HG03457 (cell line): Measurements from ENCODE around the gene SMR3B.

Source experiments
- ATAC-seq: cut with Tn5 transposase; IDR thresholded peaks from one replicate; pipeline ENCODE4 v1.9.1; 2021; ENCODE audit warnings: moderate number of reproducible peaks; ENCODE audit not compliant: unreplicated experiment

The SMR3B gene

GRCh38 chr4:70382691-70383181 lies at the start of gene SMR3B:
SMR3B (plus strand) TSS chr4:70383131; CDS start chr4:70384511, 1,380 bp downstream.
- ATAC-seq = no peak

DNA sequence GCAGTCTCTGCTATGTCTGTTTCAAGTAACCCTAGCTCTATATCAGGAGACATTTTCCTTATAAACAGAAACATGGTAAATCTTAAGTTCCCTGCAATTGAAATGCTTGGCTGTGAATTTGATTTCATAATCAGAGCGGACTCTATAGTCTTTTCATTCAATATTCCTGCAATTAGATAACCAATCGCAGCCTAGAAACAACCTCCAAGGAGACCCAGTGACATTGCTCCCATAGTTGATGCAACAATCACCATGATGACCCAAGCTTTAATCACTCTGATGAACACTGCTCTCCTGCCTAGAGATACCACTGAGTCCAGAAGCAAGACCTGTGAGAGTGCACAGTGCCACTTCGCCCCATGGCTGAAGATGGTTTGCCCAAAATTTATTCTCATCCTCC lies 48.2 kb upstream of the SMR3B start, which contains the start of gene CABS1:
CABS1 (plus strand) TSS at position 301 of the 400 bp plus-strand sequence; CDS start at position 360, 59 bp downstream.
- no peak for ATAC-seq

GRCh38 chr4:70336043-70336442 lies 46.9 kb upstream of the SMR3B start:
- no peak for ATAC-seq

DNA sequence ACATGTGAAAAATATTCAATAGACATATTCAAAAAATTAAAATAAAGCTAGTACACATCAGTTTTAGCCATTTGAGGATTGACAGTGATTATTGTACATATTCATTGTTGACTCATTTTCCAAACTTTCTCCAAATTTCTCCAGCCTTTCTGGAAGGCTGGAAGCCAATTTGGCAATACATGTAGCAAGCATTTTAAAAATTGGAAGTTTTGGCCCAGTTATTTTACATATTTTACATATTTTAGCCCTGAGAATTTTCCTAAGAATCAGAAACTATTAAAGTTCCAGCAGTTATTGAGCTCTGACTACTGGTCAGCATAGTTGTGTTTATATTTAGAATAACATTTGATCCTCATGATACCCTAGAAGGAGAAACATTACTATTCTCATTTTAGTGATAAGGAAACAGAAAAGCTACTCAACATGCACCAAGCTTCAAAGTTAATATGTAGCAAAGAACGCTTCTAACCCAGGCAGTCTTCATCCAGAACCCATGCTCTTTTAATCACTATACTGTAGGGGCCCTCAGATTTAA lies 45.0 kb upstream of the SMR3B start:
- no peak for ATAC-seq

DNA sequence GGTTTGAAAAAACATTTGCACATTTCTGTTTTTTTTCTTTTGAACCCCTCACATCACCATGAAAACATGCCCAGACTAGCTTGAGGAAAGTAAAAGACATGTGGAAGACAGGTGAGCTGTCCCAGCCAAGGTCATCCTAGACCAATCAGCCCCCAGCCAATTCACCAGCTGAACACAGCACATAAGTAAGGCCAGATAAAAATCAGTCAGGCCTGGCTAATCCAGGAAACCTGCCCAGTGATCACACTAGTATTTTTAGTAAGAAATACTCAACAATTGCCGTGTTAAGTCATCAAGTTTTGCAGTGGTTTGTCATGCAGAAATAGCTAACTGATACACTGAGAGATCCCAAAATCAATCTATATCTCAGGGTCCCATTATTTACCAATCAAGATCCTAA lies 26.7 kb upstream of the SMR3B start:
- no peak for ATAC-seq

- ATAC-seq = no peak
Observed at GRCh38 chr4:70359115-70359661, 23.7 kb upstream of the SMR3B start.

DNA sequence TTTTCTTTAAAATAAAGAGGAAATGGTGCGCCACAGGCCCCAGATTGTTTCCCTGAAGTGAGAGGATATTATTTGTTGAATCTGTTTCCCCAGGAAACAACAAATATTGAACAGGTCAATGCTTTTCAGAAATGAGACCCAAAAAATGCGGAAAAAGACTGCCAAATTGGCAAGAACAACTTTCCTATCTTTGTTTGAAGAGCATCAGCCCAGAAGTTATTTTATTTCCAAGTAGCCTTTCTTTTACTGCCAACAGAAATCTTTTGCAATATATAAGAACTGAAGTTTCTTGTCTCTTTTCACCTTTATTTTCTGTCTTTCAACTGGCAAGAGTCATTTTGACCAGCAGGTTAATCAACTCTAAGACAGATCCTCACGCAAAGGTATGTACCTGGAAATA lies 22.5 kb upstream of the SMR3B start, which contains the start of gene SMR3A:
SMR3A (plus strand) TSS at position 301 of the 400 bp plus-strand sequence. CDS start 1,356 bp downstream, outside the sequence.
- no peak for ATAC-seq

- no peak for ATAC-seq
Observed at GRCh38 chr4:70364002-70364401, 18.9 kb upstream of the SMR3B start.

GRCh38 chr4:70365479-70365878 lies 17.5 kb upstream of the SMR3B start:
- no peak for ATAC-seq

- no peak for ATAC-seq
Observed at GRCh38 chr4:70367813-70368212, 15.1 kb upstream of the SMR3B start.

DNA sequence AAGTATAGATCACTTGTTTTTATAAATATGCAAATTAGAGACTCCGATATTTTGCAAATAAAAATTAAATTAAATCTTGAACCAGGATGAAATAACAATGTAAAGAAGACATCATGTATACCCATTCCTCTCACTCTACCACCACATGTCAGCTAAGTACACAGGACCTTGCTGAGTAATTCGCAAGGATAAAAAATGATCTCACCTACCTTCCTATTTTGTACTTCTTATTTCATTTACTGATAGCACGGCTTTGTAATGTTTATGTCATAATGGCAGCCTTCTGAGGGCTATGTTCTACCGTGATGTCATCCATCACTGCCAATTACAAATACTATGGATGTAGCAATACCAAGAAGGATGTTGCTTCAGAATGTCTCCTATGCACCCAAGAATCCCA lies 10.9 kb upstream of the SMR3B start:
- no peak for ATAC-seq

- no peak for ATAC-seq
Observed at GRCh38 chr4:70372760-70373159, 10.2 kb upstream of the SMR3B start.

GRCh38 chr4:70380578-70380977 lies 2.4 kb upstream of the SMR3B start:
- ATAC-seq = no peak

DNA sequence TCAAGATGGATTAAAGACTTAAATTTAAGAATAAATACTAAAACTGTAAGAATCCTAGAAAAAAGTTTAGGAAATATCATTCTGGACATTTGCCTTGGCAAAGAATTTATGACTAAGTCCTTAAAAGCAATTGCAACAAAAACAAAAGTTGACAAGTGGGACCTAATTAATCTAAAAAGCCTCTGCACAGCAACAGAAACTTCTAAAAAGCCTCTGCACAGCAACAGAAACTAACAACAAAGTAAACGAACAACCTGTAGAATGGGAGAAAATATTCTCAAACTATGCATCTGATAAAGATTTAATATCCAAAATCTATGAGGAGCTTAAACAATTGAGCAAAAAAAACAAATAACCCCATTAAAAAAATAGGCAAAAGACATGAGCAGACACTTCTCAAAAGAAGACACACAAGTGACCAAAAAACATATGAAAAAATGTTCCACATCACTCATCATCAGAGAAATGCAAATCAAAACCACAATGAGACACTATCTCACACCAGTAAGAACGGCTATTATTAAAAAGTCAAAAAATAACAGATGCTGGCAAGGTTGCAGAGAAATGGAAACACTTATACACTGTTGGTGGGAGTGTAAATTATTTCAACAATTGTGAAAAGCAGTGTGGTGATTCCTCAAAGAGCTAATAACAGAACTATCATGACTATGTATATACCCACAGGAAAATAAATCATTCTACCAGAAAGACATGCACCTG lies 9.3 kb downstream of the SMR3B start:
- ATAC-seq = peak; percentile 48

DNA sequence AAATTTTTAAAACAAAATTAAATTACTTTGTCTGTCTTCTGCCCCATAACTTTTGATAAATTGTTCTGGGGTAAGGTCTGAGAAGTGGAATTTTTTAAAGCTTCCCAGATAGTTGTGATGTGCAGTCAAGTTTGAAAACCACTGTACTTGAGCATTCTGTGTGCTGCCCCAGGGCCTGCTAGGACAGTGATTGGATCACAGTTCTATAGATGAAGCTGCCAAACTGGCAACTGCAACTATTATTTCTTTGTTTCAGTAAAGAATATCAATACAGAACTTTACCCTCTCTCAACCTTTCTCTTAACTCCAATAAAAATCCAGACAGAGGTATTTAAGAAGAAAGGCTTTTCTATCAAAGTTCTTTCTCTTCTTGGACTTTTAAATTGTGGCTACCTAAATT lies 14.6 kb downstream of the SMR3B start, which contains the start of gene OPRPN:
OPRPN (plus strand) TSS at position 361 of the 400 bp plus-strand sequence. CDS start 1,346 bp downstream, outside the sequence.
- no peak for ATAC-seq

GRCh38 chr4:70399319-70399718 lies 16.4 kb downstream of the SMR3B start:
- ATAC-seq = no peak

GRCh38 chr4:70402762-70403161 lies 19.8 kb downstream of the SMR3B start:
- ATAC-seq = no peak

DNA sequence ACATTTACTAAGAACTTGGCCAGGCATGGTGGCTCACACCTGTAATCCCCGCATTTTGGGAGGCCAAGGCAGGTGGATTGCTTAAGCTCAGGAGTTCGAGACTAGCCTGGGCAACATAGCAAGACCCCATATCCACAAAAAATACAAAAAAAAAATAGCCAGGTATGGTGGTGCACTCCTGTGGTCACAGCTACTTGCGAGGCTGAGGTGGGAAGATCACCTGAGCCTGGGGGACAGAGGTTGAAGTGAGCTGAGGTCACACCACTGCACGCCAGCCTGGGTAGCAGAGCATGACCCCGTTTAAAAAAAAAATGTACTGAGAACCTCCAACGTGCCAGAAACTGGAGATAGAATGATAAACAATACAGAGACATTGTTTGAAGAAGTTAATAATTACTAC lies 22.8 kb downstream of the SMR3B start:
- no peak for ATAC-seq

DNA sequence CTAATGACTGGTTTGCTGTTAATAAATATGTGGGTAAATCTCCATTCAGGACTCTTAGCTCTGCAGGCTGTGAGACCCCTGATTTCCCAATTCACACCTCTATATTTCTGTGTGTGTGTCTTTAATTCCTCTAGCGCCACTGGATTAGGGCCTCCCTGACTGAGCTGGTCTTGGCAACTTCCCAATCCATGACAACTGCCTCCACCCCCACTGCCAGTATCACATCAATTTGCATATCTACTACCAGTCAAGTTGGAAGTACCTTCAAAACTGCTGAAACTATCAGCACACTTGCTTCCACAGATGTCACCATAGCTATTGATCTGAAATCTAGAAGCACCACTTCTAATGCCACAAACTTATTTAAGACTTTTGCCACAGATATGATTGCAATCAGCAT lies 42.4 kb downstream of the SMR3B start:
- ATAC-seq = no peak

GRCh38 chr4:70426789-70427188 lies 43.9 kb downstream of the SMR3B start:
- no peak for ATAC-seq

DNA sequence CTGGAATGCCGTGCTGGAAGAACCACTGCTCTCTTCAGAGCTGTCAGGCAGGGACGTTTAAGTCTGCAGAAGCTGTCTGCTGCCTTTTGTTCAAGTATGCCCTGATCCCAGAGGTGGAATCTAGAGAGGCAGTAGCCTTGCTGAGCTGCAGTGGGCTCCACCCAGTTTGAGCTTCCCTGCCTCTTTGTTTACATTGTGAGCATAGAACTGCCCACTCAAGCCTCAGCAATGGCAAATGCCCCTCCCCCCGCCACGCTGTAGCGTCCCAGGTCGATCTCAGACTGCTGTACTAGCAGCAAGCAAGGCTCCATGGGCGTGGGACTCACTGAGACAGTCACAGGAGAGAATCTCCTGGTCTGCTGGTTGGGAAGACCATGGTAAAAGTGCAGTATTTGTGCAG lies 54.3 kb downstream of the SMR3B start:
- ATAC-seq = no peak
